Measurements from ENCODE around the gene TTBK1.
A peak's percentile ranks its signal among the peaks of the same experiment; 100 is the strongest.

The TTBK1 gene

DNA sequence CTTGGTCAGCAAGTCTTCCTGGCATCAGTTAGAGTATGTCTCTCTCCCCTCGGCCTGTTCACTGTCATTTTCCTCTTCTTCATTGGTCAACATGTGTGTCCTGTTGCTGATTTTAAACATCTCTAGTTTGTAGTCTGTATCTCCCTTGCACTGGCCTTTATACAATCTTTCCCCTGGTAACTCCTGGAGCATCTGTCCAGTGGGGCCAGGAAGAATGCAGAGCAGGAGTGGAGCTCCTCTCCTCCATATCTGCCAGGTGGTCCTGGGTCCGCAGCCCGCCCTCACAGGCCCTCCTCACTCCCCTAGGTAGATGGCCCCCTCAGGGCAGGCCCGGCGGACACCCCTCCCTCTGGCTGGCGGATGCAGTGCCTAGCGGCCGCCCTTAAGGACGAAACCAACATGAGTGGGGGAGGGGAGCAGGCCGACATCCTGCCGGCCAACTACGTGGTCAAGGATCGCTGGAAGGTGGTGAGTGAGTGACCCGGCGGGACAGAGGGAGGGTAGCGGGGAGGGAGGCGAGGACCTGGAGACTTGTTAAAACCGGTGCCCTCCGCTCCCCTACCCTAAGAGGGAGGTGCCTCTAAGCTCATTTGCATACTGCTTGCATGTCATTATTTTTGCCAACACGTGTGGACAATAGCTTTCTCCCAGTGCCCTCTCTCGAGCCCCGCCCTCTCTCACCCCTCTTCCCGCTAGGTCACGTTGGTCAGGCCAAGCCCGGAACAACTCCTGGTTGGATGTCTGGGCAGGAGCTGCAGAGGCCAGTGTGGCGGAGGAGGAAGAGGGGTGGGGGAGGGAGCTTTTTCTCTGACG, 3.2 kb downstream of the TTBK1 start:
- H3K9me3 ChIP-seq (ENCODE audit: control insufficient read depth, insufficient read depth, low read length) = no peaks in the 10 kb centered on the region
- H3K27me3 ChIP-seq (ENCODE audit: control insufficient read depth, insufficient read depth, low read length) = peaks cover 62% of the 10 kb centered on the region
- H3K36me3 ChIP-seq (ENCODE audit: control insufficient read depth, insufficient read depth, low read length) = no peaks in the 10 kb centered on the region
- peaks cover 9% of the 10 kb centered on the region for H3K4me1 ChIP-seq (ENCODE audit: control insufficient read depth, insufficient read depth, low read length)
- peak overlapping the region; percentile 87 for H3K4me3 ChIP-seq (ENCODE audit: low read depth, low read length)
- H3K9ac ChIP-seq (ENCODE audit: low read depth, low read length) = peak overlapping the region; percentile 41

DNA sequence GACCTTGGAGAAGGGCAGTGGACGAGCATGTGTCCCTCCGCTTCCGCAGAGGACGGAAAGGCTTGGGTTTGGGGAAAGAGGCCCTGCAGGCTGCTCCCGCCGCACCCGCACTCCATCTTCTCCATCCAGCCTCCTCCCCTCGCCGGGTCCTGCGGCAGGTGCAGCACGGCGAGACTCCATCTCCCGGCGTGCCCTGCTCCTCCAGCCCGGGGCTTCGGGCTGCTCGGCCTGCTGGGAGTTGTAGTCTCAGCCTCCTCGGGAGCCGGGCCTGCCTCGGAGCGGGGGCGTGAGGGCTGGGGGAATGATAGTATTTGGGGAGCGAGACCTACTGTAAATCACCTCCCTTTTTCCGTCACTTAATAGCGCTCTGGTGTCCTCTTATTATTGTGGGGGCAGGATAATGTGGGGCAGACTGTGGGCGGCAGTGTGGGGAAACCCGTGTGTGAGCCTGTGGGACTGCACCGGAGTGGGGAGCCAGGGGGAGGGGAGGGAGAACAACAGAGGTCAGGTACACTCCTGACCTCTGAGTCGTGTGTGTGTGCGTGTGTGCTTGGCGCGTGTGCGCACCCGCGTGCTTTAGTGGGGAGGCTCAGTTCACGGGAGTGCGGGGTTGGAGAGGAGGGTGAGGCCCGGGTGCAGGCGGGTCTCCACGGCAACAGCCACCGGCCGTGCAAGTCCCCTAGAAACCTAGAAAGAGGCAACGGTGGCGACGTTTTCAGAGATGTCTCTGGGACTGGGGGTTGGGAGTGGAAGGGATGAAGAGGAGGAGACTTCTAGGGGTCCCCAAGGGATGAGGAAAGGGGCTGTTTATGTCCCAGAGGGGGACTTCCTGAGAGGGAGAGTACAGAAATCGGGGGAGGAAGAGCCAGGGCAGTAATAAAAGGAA, 4.1 kb downstream of the TTBK1 start:
- peaks cover 53% of the 10 kb centered on the region for H3K27me3 ChIP-seq (ENCODE audit: control insufficient read depth, insufficient read depth, low read length)
- H3K9me3 ChIP-seq (ENCODE audit: control insufficient read depth, insufficient read depth, low read length) = no peaks in the 10 kb centered on the region
- peak overlapping the region; percentile 87 for H3K4me3 ChIP-seq (ENCODE audit: low read depth, low read length)
- H3K9ac ChIP-seq (ENCODE audit: low read depth, low read length) = peak overlapping the region; percentile 41
- peaks cover 9% of the 10 kb centered on the region for H3K4me1 ChIP-seq (ENCODE audit: control insufficient read depth, insufficient read depth, low read length)
- H3K36me3 ChIP-seq (ENCODE audit: control insufficient read depth, insufficient read depth, low read length) = no peaks in the 10 kb centered on the region

DNA sequence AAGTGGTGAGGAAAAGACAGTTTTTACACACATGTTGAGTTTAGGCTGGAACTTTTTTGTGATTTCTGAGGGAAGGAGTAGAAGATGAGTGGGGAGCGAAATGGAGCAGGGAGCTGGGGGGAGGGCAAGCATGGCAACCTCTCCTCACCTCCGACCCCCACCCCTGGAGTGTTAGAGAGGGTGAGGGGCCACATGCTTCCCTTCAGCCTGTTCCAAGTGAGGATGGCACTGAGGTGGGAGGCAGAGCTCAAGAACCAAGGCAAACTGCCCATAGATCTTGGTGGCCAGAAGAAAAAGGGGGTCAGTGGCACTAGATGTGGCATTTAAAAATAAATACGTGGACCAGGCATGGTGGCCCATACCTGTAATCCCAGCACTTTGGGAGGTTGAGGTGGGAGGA, 4.8 kb downstream of the TTBK1 start:
- H3K9ac ChIP-seq (ENCODE audit: low read depth, low read length) = no peak overlapping the region
- peaks cover 9% of the 10 kb centered on the region for H3K4me1 ChIP-seq (ENCODE audit: control insufficient read depth, insufficient read depth, low read length)
- H3K36me3 ChIP-seq (ENCODE audit: control insufficient read depth, insufficient read depth, low read length) = no peaks in the 10 kb centered on the region
- peak overlapping the region; percentile 87 for H3K4me3 ChIP-seq (ENCODE audit: low read depth, low read length)
- H3K9me3 ChIP-seq (ENCODE audit: control insufficient read depth, insufficient read depth, low read length) = no peaks in the 10 kb centered on the region
- peaks cover 46% of the 10 kb centered on the region for H3K27me3 ChIP-seq (ENCODE audit: control insufficient read depth, insufficient read depth, low read length)

DNA sequence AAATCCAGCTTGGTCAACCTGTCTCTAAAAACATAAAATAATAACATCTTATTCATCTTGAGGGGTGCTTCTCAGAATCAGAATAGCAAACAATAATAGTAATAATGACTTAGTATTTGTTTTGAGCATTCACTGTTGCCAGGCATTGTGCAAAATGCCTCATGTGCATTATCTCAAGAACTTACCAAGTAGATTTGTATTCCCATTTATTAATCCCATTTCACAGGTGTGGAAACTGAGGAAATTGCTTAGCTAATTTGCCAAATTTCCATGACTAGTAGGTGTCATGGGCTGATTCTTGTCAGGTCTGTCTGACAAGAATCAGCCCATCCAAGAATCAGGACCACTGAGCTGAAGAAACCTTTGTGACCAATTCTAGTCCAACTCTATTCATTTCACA, 5.5 kb downstream of the TTBK1 start:
- Histone ChIP-seq H3K4me3 (ENCODE audit: low read depth, low read length) (no peak overlapping the region), H3K27me3 (ENCODE audit: control insufficient read depth, insufficient read depth, low read length) (peaks cover 43% of the 10 kb centered on the region), H3K36me3 (ENCODE audit: control insufficient read depth, insufficient read depth, low read length) (no peaks in the 10 kb centered on the region), H3K9ac (ENCODE audit: low read depth, low read length) (no peak overlapping the region), H3K4me1 (ENCODE audit: control insufficient read depth, insufficient read depth, low read length) (peaks cover 9% of the 10 kb centered on the region), H3K9me3 (ENCODE audit: control insufficient read depth, insufficient read depth, low read length) (no peaks in the 10 kb centered on the region)

DNA sequence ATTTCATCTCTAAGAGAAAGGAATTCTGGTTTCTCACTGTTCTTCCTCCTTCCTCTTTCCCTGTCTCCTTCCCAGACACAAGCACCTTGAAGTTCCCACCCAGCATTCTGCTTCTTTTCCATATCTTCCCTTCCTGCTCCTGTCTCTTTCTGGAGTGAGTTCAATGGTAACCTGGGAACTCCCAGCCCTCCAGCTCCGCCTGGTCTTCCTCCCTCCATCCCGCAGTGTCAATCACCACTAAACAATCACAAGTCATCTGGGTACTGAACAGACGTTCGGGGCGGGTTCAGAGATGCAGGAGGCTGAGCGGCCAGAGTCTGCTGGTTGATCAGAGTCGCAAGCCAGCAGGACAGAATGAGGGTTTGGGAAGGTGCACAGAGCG, 7.7 kb downstream of the TTBK1 start:
- no peaks in the 10 kb centered on the region for H3K9me3 ChIP-seq (ENCODE audit: control insufficient read depth, insufficient read depth, low read length)
- H3K4me3 ChIP-seq (ENCODE audit: low read depth, low read length) = no peak overlapping the region
- H3K36me3 ChIP-seq (ENCODE audit: control insufficient read depth, insufficient read depth, low read length) = no peaks in the 10 kb centered on the region
- H3K4me1 ChIP-seq (ENCODE audit: control insufficient read depth, insufficient read depth, low read length) = peaks cover 9% of the 10 kb centered on the region
- H3K9ac ChIP-seq (ENCODE audit: low read depth, low read length) = no peak overlapping the region
- H3K27me3 ChIP-seq (ENCODE audit: control insufficient read depth, insufficient read depth, low read length) = peaks cover 21% of the 10 kb centered on the region

DNA sequence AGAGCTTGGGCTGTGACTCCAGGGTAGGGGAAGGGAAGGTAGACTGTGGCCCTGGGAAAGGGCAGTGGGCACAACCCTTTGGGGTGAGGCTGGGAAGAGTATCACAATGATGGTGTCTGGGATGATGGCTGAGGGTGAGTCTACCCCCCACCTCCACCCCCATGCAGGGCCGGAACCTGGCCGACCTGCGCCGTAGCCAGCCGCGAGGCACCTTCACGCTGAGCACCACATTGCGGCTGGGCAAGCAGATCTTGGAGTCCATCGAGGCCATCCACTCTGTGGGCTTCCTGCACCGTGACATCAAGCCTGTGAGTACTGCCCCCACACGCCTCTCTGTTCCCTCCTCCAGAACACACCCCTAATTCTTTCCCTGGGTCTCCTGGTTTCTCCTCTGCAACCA, 10.1 kb downstream of the TTBK1 start:
- Histone ChIP-seq H3K9ac (ENCODE audit: low read depth, low read length) (no peak overlapping the region), H3K27me3 (ENCODE audit: control insufficient read depth, insufficient read depth, low read length) (peaks cover 10% of the 10 kb centered on the region), H3K36me3 (ENCODE audit: control insufficient read depth, insufficient read depth, low read length) (no peaks in the 10 kb centered on the region), H3K4me3 (ENCODE audit: low read depth, low read length) (no peak overlapping the region), H3K4me1 (ENCODE audit: control insufficient read depth, insufficient read depth, low read length) (peaks cover 4% of the 10 kb centered on the region), H3K9me3 (ENCODE audit: control insufficient read depth, insufficient read depth, low read length) (no peaks in the 10 kb centered on the region)

DNA sequence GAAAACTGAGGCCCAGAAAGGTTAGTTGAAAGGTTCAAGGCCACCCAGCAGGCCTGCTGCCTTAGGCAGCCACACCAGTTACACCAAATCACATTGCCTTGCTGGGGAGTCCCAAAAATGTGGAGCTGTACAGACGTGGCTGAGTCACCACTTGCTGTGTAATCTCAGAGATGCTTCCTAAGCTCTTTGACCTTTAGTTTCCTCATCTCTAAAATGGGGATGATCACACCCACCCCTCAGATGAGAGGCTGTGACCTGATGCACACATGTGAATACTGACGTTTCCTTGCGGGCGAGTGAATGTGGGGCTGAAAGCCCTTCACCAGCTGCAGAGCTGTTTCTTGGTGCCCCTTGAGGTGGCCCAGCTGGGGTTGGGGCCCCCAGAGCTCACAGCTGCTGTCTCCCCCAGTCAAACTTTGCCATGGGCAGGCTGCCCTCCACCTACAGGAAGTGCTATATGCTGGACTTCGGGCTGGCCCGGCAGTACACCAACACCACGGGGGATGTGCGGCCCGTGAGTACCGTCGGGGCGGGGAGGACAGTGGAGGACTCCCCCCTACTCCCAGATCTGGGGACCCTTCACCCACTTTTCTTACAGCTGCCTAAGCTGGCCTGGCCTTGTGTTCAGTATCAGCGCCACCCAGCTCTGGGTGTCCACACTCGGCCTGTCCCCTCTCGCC, 11.0 kb downstream of the TTBK1 start:
- Histone ChIP-seq H3K9ac (ENCODE audit: low read depth, low read length) (no peak overlapping the region), H3K4me3 (ENCODE audit: low read depth, low read length) (no peak overlapping the region), H3K36me3 (ENCODE audit: control insufficient read depth, insufficient read depth, low read length) (no peaks in the 10 kb centered on the region), H3K9me3 (ENCODE audit: control insufficient read depth, insufficient read depth, low read length) (no peaks in the 10 kb centered on the region), H3K27me3 (ENCODE audit: control insufficient read depth, insufficient read depth, low read length) (peaks cover 8% of the 10 kb centered on the region), H3K4me1 (ENCODE audit: control insufficient read depth, insufficient read depth, low read length) (peaks cover 4% of the 10 kb centered on the region)

DNA sequence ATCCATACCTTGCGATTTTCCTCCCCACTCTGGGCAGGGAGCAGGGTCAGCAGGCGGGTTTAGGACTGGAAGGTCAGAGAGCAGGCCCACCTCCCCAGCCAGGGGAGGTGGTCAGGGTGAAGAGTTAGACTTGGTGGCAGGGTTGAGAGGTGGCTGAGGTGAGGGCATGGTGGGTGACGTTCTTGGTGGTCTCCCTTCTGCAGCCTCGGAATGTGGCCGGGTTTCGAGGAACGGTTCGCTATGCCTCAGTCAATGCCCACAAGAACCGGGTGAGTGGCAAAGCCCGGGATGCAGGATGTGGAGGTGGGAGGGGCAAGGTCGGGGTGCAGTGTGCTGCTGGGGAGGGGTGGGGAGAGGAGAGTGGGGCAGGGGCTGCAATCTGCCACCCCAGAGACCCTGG, 11.6 kb downstream of the TTBK1 start:
- Histone ChIP-seq H3K36me3 (ENCODE audit: control insufficient read depth, insufficient read depth, low read length) (no peaks in the 10 kb centered on the region), H3K9me3 (ENCODE audit: control insufficient read depth, insufficient read depth, low read length) (no peaks in the 10 kb centered on the region), H3K4me3 (ENCODE audit: low read depth, low read length) (no peak overlapping the region), H3K9ac (ENCODE audit: low read depth, low read length) (no peak overlapping the region), H3K27me3 (ENCODE audit: control insufficient read depth, insufficient read depth, low read length) (peaks cover 8% of the 10 kb centered on the region), H3K4me1 (ENCODE audit: control insufficient read depth, insufficient read depth, low read length) (peaks cover 4% of the 10 kb centered on the region)

DNA sequence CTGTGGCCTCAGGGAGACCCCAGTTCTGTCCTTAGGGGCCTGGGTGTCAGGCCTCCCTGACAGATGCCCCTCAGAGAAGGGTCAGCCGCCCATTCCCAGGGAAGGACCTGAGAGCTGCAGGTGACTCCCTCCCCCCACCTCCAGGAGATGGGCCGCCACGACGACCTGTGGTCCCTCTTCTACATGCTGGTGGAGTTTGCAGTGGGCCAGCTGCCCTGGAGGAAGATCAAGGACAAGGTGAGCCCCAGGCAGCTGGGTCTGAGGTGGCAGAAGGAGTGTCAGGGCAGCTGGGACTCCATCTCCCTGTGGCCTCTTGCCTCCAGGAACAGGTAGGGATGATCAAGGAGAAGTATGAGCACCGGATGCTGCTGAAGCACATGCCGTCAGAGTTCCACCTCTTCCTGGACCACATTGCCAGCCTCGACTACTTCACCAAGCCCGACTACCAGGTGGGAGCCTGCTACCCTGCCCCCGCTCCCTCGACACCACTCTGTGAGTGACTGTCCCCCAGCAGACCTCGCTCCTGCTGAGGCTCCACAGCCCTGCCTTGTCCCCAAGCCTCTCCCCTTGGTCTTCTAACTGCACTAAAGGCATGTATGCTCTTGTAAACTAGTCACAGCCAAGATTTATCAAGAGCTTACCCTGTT, 12.2 kb downstream of the TTBK1 start:
- H3K4me3 ChIP-seq (ENCODE audit: low read depth, low read length) = no peak overlapping the region
- H3K9ac ChIP-seq (ENCODE audit: low read depth, low read length) = no peak overlapping the region
- peaks cover 6% of the 10 kb centered on the region for H3K27me3 ChIP-seq (ENCODE audit: control insufficient read depth, insufficient read depth, low read length)
- peaks cover 4% of the 10 kb centered on the region for H3K4me1 ChIP-seq (ENCODE audit: control insufficient read depth, insufficient read depth, low read length)
- H3K9me3 ChIP-seq (ENCODE audit: control insufficient read depth, insufficient read depth, low read length) = no peaks in the 10 kb centered on the region
- no peaks in the 10 kb centered on the region for H3K36me3 ChIP-seq (ENCODE audit: control insufficient read depth, insufficient read depth, low read length)

DNA sequence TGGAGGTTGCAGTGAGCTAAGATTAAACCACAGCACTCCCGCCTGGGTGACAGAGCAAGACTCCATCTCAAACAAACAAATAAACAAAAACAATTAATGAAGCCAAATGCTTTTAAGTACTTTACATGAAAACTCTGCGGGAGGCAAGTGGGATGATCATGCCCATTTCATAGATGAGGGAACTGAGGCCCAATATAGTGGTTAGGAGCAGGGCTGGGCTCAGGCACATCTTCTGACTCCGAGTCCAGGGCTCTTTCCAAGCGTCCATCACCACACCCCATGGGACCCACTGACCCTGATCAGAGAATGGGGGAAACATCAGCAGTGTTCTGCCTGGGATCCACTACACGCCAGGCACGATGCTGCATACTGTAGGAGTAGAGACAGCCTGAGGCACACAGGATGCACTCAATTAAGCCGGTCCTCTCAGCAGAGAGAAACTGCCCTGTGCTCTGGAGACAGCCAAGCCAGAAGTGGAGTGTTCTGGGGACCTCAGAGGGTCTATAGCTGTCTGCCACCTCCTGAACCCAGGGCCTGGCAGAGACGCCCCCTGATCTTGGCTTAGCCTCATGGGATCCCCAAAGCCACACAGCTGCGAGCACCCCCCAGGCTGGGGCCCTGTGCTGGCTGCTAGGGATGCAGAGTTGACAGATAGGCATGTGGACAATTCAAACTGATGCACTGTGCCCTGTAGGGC, 13.5 kb downstream of the TTBK1 start:
- H3K4me1 ChIP-seq (ENCODE audit: control insufficient read depth, insufficient read depth, low read length) = no peaks in the 10 kb centered on the region
- H3K9me3 ChIP-seq (ENCODE audit: control insufficient read depth, insufficient read depth, low read length) = no peaks in the 10 kb centered on the region
- H3K27me3 ChIP-seq (ENCODE audit: control insufficient read depth, insufficient read depth, low read length) = no peaks in the 10 kb centered on the region
- H3K4me3 ChIP-seq (ENCODE audit: low read depth, low read length) = no peak overlapping the region
- H3K36me3 ChIP-seq (ENCODE audit: control insufficient read depth, insufficient read depth, low read length) = no peaks in the 10 kb centered on the region
- no peak overlapping the region for H3K9ac ChIP-seq (ENCODE audit: low read depth, low read length)

All from iPS-15b (cell line).